Endothelial cell (in vitro differentiated cells): ENCODE results near the gene FUOM. TPM values are rescaled to one million over a fixed set of nuclear protein-coding genes. Genes with fewer than 3 reads are reported as not detected.

Experiments used
- DNase-seq: peaks from one replicate; pipeline ENCODE4 v3.0.0; 2021; ENCODE audit warnings: low spot score
- H3K27ac Mint-ChIP-seq: one replicate; pipeline ENCODE4 v1.8.0; 2021; ENCODE audit warnings: mixed read lengths, inconsistent platforms; ENCODE audit not compliant: unreplicated experiment
- H3K27me3 Mint-ChIP-seq: one replicate; pipeline ENCODE4 v1.8.0; 2021; ENCODE audit warnings: mild to moderate bottlenecking, moderate library complexity, mixed read lengths, inconsistent platforms; ENCODE audit not compliant: unreplicated experiment
- H3K36me3 Mint-ChIP-seq: one replicate; pipeline ENCODE4 v1.8.0; 2021; ENCODE audit warnings: mild to moderate bottlenecking, low read depth, mixed read lengths, inconsistent platforms; ENCODE audit not compliant: unreplicated experiment
- H3K4me1 Mint-ChIP-seq: one replicate; pipeline ENCODE4 v1.8.0; 2021; ENCODE audit warnings: mild to moderate bottlenecking, mixed read lengths, inconsistent platforms; ENCODE audit not compliant: unreplicated experiment
- H3K4me3 Mint-ChIP-seq: one replicate; pipeline ENCODE4 v1.8.0; 2021; ENCODE audit warnings: mild to moderate bottlenecking, mixed read lengths, inconsistent platforms; ENCODE audit not compliant: unreplicated experiment
- H3K9me3 Mint-ChIP-seq: one replicate; pipeline ENCODE4 v1.8.0; 2021; ENCODE audit warnings: mixed read lengths, inconsistent platforms; ENCODE audit not compliant: unreplicated experiment
- CTCF ChIP-seq: fragments of 200-600 bp; sonication (generic); IDR thresholded peaks from one replicate; pipeline ENCODE4 v1.5.0; 2021; ENCODE audit warnings: antibody characterized with exemption; ENCODE audit not compliant: unreplicated experiment
- total RNA-seq: library from RNA; stranded (reverse); fragmentation: NEBNext Ultra II Directional; extraction: Animal tissue kit (Norgen Biotek cat#: 25700); gene quantifications from one replicate; pipeline ENCODE4 v1.2.1, GENCODE V29; 2021; ENCODE audit not compliant: unreplicated experiment

Gene FUOM
- total RNA-seq, 1 donor from 2014 or later, result 8.9 TPM

GRCh38 chr10:133366751-133367150, 8.9 kb upstream of the FUOM start:
- no peaks in the 10 kb centered on the region for H3K4me1 Mint-ChIP-seq

GRCh38 chr10:133366130-133366478, 8.3 kb upstream of the FUOM start:
- Mint-ChIP-seq H3K36me3 (peaks cover 38% of the 10 kb centered on the region), H3K27me3 (peaks cover 2% of the 10 kb centered on the region), H3K9me3 (no peaks in the 10 kb centered on the region)

More at GRCh38 chr10:133366751-133367150, 8.9 kb upstream of the FUOM start:
- Mint-ChIP-seq H3K27ac (no peak overlapping the region), H3K27me3 (peaks cover 5% of the 10 kb centered on the region), H3K4me3 (no peak overlapping the region), H3K9me3 (no peaks in the 10 kb centered on the region), H3K36me3 (peaks cover 34% of the 10 kb centered on the region)
- DNase-seq, result no peak
- no peak for TF ChIP-seq CTCF

GRCh38 chr10:133365461-133366129, 7.8 kb upstream of the FUOM start:
- DNase-seq, result no peak
- Mint-ChIP-seq H3K4me3 (no peak overlapping the region), H3K4me1 (no peaks in the 10 kb centered on the region), H3K27ac (no peak overlapping the region), H3K9me3 (no peaks in the 10 kb centered on the region), H3K36me3 (peaks cover 37% of the 10 kb centered on the region), H3K27me3 (peaks cover 2% of the 10 kb centered on the region)
- no peak for TF ChIP-seq CTCF

More at GRCh38 chr10:133366130-133366478, 8.3 kb upstream of the FUOM start:
- H3K4me1 Mint-ChIP-seq, result no peaks in the 10 kb centered on the region
- DNase-seq, result no peak
- H3K27ac Mint-ChIP-seq, result no peak overlapping the region
- no peak for TF ChIP-seq CTCF
- H3K4me3 Mint-ChIP-seq, result no peak overlapping the region

GRCh38 chr10:133364645-133365431, 7.0 kb upstream of the FUOM start:
- no peaks in the 10 kb centered on the region for H3K9me3 Mint-ChIP-seq
- TF ChIP-seq CTCF, result no peak
- H3K27ac Mint-ChIP-seq, result no peak overlapping the region
- no peak for DNase-seq
- H3K4me3 Mint-ChIP-seq, result peak overlapping the region; percentile 39
- H3K4me1 Mint-ChIP-seq, result no peaks in the 10 kb centered on the region
- peaks cover 6% of the 10 kb centered on the region for H3K27me3 Mint-ChIP-seq
- H3K36me3 Mint-ChIP-seq, result peaks cover 33% of the 10 kb centered on the region

- Mint-ChIP-seq H3K27ac (no peak overlapping the region), H3K9me3 (no peaks in the 10 kb centered on the region), H3K27me3 (peaks cover 8% of the 10 kb centered on the region), H3K36me3 (peaks cover 23% of the 10 kb centered on the region), H3K4me1 (no peaks in the 10 kb centered on the region), H3K4me3 (no peak overlapping the region)
- TF ChIP-seq CTCF, result no peak
- no peak for DNase-seq
Measured at GRCh38 chr10:133362846-133363245, 5.0 kb upstream of the FUOM start.
